Colonic mucosa (tissue), 4 donors: ENCODE measurements around the gene TANGO6. TPM values are rescaled to one million over a fixed set of nuclear protein-coding genes. Genes with fewer than 3 reads are reported as not detected.

ENCODE experiments used
- DNase-seq: peaks from one replicate; pipeline ENCODE4 v3.0.0-alpha.2; 2020
- H3K27ac ChIP-seq: fragments of 200-600 bp; one replicate; pipeline ENCODE4 v1.8.0; 2021
- H3K27me3 ChIP-seq: fragments of 200-600 bp; one replicate; pipeline ENCODE4 v1.8.0; 2021
- H3K36me3 ChIP-seq: fragments of 200-600 bp; one replicate; pipeline ENCODE4 v1.8.0; 2021
- H3K4me1 ChIP-seq: fragments of 200-600 bp; one replicate; pipeline ENCODE4 v1.8.0; 2021; ENCODE audit warnings: mild to moderate bottlenecking
- H3K4me3 ChIP-seq: fragments of 200-600 bp; one replicate; pipeline ENCODE4 v1.8.0; 2021
- H3K9ac ChIP-seq, 2 donors: one replicate each; pipeline ENCODE4 v1.7.0; 2013; ENCODE audit warnings: control low read depth in 2 of 2, low read depth in 2 of 2, low read length in 2 of 2
- H3K9me3 ChIP-seq: fragments of 200-600 bp; one replicate; pipeline ENCODE4 v1.8.0; 2021
- CTCF ChIP-seq: fragments of 200-600 bp; IDR thresholded peaks from one replicate; pipeline ENCODE4 v1.8.0; 2022; ENCODE audit warnings: antibody characterized with exemption, mild to moderate bottlenecking
- intact Hi-C: fragments of 100-400 bp; cut with DNase I; formaldehyde crosslinking; loops from one replicate; pipeline ENCODE4 v1.14.1; 2022
- total RNA-seq, 2 donors: library from RNA; stranded (reverse); fragmentation: NEBNext Ultra II Directional in 1 of 2; extraction: Animal tissue kit (Norgen Biotek cat#: 25700) in 1 of 2; gene quantifications; one replicate each; pipeline ENCODE4 v1.2.1, GENCODE V29; 2021
- donor health status: healthy.
- donor health status: DM: no; HTN: no; CAD: no.
- donor health status: DM: no; HTN: no; CAD: no.

TANGO6 gene
- total RNA-seq, 2 donors from 2014 or later = 6.6 to 10.1 TPM

- Histone ChIP-seq H3K36me3 (no peaks in the 10 kb centered on the region), H3K4me1 (no peaks in the 10 kb centered on the region), H3K27ac (no peak overlapping the region), H3K27me3 (no peaks in the 10 kb centered on the region), H3K4me3 (no peak overlapping the region), H3K9ac (no peak overlapping the region), H3K9me3 (no peaks in the 10 kb centered on the region)
- intact Hi-C loops = no loop called here
- no peak for TF ChIP-seq CTCF
- no peak for DNase-seq
Measured at GRCh38 chr16:69084289-69084688, 241.0 kb downstream of the TANGO6 start.

- H3K9ac ChIP-seq = no peak overlapping the region
- no peaks in the 10 kb centered on the region for H3K4me1 ChIP-seq
- no peak for TF ChIP-seq CTCF
- no peaks in the 10 kb centered on the region for H3K9me3 ChIP-seq
- H3K27ac ChIP-seq = no peak overlapping the region
- no peaks in the 10 kb centered on the region for H3K27me3 ChIP-seq
- no peak overlapping the region for H3K4me3 ChIP-seq
- intact Hi-C loops = no loop called here
- DNase-seq = no peak
- H3K36me3 ChIP-seq = no peaks in the 10 kb centered on the region
Measured at GRCh38 chr16:69085032-69085695, 241.8 kb downstream of the TANGO6 start.

GRCh38 chr16:69087161-69087581, 243.8 kb downstream of the TANGO6 start:
- Histone ChIP-seq H3K9ac (no peak overlapping the region), H3K36me3 (no peaks in the 10 kb centered on the region), H3K4me1 (no peaks in the 10 kb centered on the region), H3K27me3 (no peaks in the 10 kb centered on the region), H3K9me3 (no peaks in the 10 kb centered on the region), H3K27ac (no peak overlapping the region), H3K4me3 (no peak overlapping the region)
- TF ChIP-seq CTCF = no peak
- intact Hi-C loops = no loop called here
- DNase-seq = no peak

- no peak overlapping the region for H3K9ac ChIP-seq
- H3K4me3 ChIP-seq = no peak overlapping the region
- H3K27ac ChIP-seq = no peak overlapping the region
- DNase-seq = no peak
- H3K4me1 ChIP-seq = no peaks in the 10 kb centered on the region
- no peaks in the 10 kb centered on the region for H3K36me3 ChIP-seq
- no peaks in the 10 kb centered on the region for H3K9me3 ChIP-seq
- intact Hi-C loops = no loop called here
- TF ChIP-seq CTCF = no peak
- H3K27me3 ChIP-seq = no peaks in the 10 kb centered on the region
Measured at GRCh38 chr16:69088684-69089083, 245.4 kb downstream of the TANGO6 start.

- intact Hi-C loops = no loop called here
- no peak for TF ChIP-seq CTCF
- Histone ChIP-seq H3K27ac (no peak overlapping the region), H3K27me3 (no peaks in the 10 kb centered on the region), H3K4me1 (no peaks in the 10 kb centered on the region), H3K9ac (no peak overlapping the region), H3K36me3 (no peaks in the 10 kb centered on the region), H3K9me3 (no peaks in the 10 kb centered on the region), H3K4me3 (no peak overlapping the region)
- no peak for DNase-seq
Measured at GRCh38 chr16:69089091-69089910, 246.0 kb downstream of the TANGO6 start.
